Smooth muscle cell (in vitro differentiated cells): ENCODE measurements around the gene TOM1L2. TPM values are rescaled to one million over a fixed set of nuclear protein-coding genes. Genes with fewer than 3 reads are reported as not detected.

Experiments used
- DNase-seq: peaks from one replicate; lab custom pipeline; 2025; ENCODE audit not compliant: unreplicated experiment; lab: John Stamatoyannopoulos, UW
- H2AFZ ChIP-seq: fragments of 200-600 bp; sonication (generic); 2 replicates; pipeline ENCODE4 v1.6.0; 2016; ENCODE audit warnings: antibody characterized with exemption, low read depth, mild to moderate bottlenecking
- H3F3A ChIP-seq: fragments of 200-600 bp; sonication (generic); 2 replicates; pipeline ENCODE4 v1.6.0; 2017; ENCODE audit warnings: antibody characterized with exemption, low read depth
- H3K27ac ChIP-seq: fragments of 200-600 bp; sonication (generic); 2 replicates; pipeline ENCODE4 v1.5.1; 2016; ENCODE audit warnings: low read depth, mild to moderate bottlenecking
- H3K27me3 ChIP-seq: fragments of 200-600 bp; sonication (generic); 2 replicates; pipeline ENCODE4 v1.6.1; 2016; ENCODE audit warnings: low read depth, mild to moderate bottlenecking
- H3K36me3 ChIP-seq: fragments of 200-600 bp; sonication (generic); 2 replicates; pipeline ENCODE4 v1.5.1; 2016; ENCODE audit warnings: low read depth
- H3K4me1 ChIP-seq: fragments of 200-600 bp; sonication (generic); 2 replicates; pipeline ENCODE4 v1.5.1; 2016; ENCODE audit warnings: low read depth
- H3K4me2 ChIP-seq: fragments of 200-600 bp; sonication (generic); 2 replicates; pipeline ENCODE4 v1.6.0; 2016; ENCODE audit warnings: mild to moderate bottlenecking
- H3K4me3 ChIP-seq: fragments of 200-600 bp; sonication (generic); 2 replicates; pipeline ENCODE4 v1.5.1; 2016; ENCODE audit warnings: mild to moderate bottlenecking
- H3K79me2 ChIP-seq: fragments of 200-600 bp; sonication (generic); 2 replicates; pipeline ENCODE4 v1.6.0; 2016; ENCODE audit warnings: low read depth, mild to moderate bottlenecking
- H3K9ac ChIP-seq: fragments of 200-600 bp; sonication (generic); 2 replicates; pipeline ENCODE4 v1.6.0; 2016; ENCODE audit warnings: low read depth
- H3K9me3 ChIP-seq: fragments of 200-600 bp; sonication (generic); replicated peaks from 2 replicates; pipeline ENCODE4 v1.5.1; 2016; ENCODE audit warnings: low read depth
- H4K20me1 ChIP-seq: fragments of 200-600 bp; sonication (generic); 2 replicates; pipeline ENCODE4 v1.6.0; 2016; ENCODE audit warnings: low read depth
- CTCF ChIP-seq: fragments of 200-600 bp; sonication (generic); IDR thresholded peaks from 2 replicates; pipeline ENCODE4 v1.5.1; 2017; ENCODE audit warnings: borderline replicate concordance, mild to moderate bottlenecking, antibody characterized with exemption; ENCODE audit not compliant: insufficient read depth, poor library complexity, severe bottlenecking
- WGBS: methylation state at CpG from one replicate; pipeline ENCODE4 v1.1.7; 2016; ENCODE audit warnings: low lambda C conversion rate; 5-methylcytosine and 5-hydroxymethylcytosine counted together
- polyA plus RNA-seq: library from polyadenylated mRNA; unstranded; fragments of >200 nt; fragmentation: Nextera tagmentation; extraction: Ambion mirVana; gene quantifications from 2 replicates; pipeline ENCODE4 v1.2.1, GENCODE V29; 2016
- total RNA-seq: library from RNA; depleted of rRNA; stranded (reverse); fragments of >200 nt; gene quantifications from 2 replicates; pipeline ENCODE4 v1.2.3, GENCODE V29; 2014

TOM1L2 gene
- total and polyA plus RNA-seq, 2 experiments from 2014 or later = 20.3 to 27.0 TPM

GRCh38 chr17:17827826-17828621 is 144.2 kb downstream of the TOM1L2 start:
- H3K4me2 ChIP-seq = no peak overlapping the region
- no peak overlapping the region for H3K9ac ChIP-seq
- H3F3A ChIP-seq = peaks cover 6% of the 10 kb centered on the region
- no peak for TF ChIP-seq CTCF
- no peak for DNase-seq
- H3K4me1 ChIP-seq = peaks cover 25% of the 10 kb centered on the region
- whole genome bisulfite sequencing = 92% methylated on average over 13 of the region's 13 CpGs
- H3K9me3 ChIP-seq = no peaks in the 10 kb centered on the region
- H3K36me3 ChIP-seq = no peaks in the 10 kb centered on the region
- H3K27me3 ChIP-seq = no peaks in the 10 kb centered on the region
- H4K20me1 ChIP-seq = peaks cover 75% of the 10 kb centered on the region
- H3K27ac ChIP-seq = no peak overlapping the region
- no peak overlapping the region for H2AFZ ChIP-seq
- no peak overlapping the region for H3K4me3 ChIP-seq
- H3K79me2 ChIP-seq = peaks cover 88% of the 10 kb centered on the region

DNA sequence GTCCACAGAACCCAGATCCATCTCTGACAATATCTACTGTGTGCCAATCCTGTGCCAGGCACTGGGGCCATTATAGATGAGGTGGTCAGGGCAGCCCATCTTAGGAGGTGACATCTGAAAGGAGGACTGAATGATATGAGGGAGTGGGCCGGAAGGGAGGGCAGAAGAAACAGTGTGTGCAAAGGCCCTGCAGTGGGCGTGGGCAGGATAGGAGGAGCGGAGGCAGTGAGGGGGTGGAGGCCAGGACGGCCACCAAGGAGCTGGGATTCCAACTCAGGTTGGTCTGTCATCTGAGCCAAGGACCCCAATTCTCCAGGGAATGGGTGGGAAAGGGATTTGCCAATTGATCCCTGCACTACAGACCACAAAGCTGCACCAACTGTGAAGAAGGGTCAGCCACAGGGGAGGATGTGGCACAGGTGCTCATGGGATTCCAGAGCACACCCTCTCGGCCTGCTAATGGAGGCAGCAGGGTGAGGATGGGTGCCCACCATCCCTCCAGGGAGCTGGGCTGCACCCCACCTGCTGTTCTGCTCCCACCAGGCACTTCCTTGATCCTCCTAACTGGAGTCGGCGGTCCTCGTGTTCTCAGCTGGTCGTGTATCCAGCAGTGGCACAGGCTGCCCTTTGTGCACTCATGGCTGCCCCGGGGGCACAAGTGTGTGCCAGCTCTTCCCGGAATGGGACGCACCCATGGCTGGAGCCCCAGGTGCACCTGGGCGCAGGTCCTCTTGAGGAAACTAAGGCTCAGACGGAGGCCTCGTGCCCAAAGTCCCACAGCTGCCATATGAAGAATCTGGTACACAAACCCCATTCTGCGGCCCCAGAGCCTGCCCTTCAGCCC is 145.0 kb downstream of the TOM1L2 start:
- H3K4me2 ChIP-seq = no peak overlapping the region
- no peak overlapping the region for H3K27ac ChIP-seq
- H4K20me1 ChIP-seq = peaks cover 75% of the 10 kb centered on the region
- H3K79me2 ChIP-seq = peaks cover 88% of the 10 kb centered on the region
- peaks cover 34% of the 10 kb centered on the region for H3K4me1 ChIP-seq
- peaks cover 6% of the 10 kb centered on the region for H3F3A ChIP-seq
- TF ChIP-seq CTCF = no peak
- no peak overlapping the region for H3K9ac ChIP-seq
- H3K27me3 ChIP-seq = no peaks in the 10 kb centered on the region
- no peak overlapping the region for H2AFZ ChIP-seq
- H3K4me3 ChIP-seq = no peak overlapping the region
- DNase-seq = no peak
- WGBS = 96% methylated on average over 16 of the region's 16 CpGs
- H3K36me3 ChIP-seq = no peaks in the 10 kb centered on the region
- H3K9me3 ChIP-seq = no peaks in the 10 kb centered on the region

DNA sequence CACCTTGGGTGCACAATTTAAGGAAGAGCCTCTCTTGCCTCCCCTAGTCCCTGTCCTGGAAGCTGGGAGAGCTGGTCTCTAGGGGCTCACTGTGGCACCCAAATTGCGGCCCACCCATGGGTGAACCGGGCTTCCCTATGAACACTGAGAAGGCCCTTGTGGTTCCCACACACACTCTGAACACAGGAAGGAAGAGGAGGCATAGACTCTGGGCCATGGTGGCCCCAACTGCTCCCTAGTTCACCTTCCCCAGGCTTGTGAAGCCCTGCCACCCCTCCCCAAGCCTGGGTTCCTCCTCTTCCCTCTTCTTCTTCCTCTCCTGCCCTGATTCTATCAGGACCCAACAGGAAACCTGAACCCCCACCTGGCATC is 145.9 kb downstream of the TOM1L2 start:
- 100% methylated on average over 2 of the region's 2 CpGs for WGBS
- peaks cover 42% of the 10 kb centered on the region for H3K4me1 ChIP-seq
- H3K9me3 ChIP-seq = no peaks in the 10 kb centered on the region
- H3F3A ChIP-seq = peaks cover 6% of the 10 kb centered on the region
- H3K36me3 ChIP-seq = no peaks in the 10 kb centered on the region
- H3K27me3 ChIP-seq = no peaks in the 10 kb centered on the region
- no peak overlapping the region for H3K9ac ChIP-seq
- H3K4me3 ChIP-seq = no peak overlapping the region
- peaks cover 88% of the 10 kb centered on the region for H3K79me2 ChIP-seq
- peaks cover 75% of the 10 kb centered on the region for H4K20me1 ChIP-seq
- H3K4me2 ChIP-seq = no peak overlapping the region
- H3K27ac ChIP-seq = peak overlapping the region; percentile 82
- TF ChIP-seq CTCF = no peak
- no peak for DNase-seq
- no peak overlapping the region for H2AFZ ChIP-seq
